ENCODE data around the gene PRSS33.

The PRSS33 gene

DNA sequence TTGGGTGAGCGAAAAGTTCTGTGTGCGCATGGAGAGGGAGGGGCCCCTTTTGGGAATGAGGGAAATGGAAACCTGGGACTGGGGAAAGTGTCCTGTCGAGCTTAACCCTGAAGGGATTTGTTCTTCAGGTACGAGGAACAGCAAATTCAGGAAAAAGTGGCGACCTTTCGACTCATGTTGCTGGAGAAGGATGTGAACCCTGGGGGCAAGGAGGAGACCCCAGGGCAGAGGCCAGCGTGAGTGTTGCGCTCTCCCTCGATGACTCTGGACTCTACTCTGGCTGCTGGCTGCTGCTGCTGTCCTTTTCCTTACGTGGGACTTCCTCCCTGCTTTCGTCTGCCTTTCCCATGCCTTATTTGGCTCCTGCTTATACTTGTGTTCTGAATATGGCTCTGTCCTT is 30.0 kb downstream of the PRSS33 start:
- no peak for DNase-seq

DNA sequence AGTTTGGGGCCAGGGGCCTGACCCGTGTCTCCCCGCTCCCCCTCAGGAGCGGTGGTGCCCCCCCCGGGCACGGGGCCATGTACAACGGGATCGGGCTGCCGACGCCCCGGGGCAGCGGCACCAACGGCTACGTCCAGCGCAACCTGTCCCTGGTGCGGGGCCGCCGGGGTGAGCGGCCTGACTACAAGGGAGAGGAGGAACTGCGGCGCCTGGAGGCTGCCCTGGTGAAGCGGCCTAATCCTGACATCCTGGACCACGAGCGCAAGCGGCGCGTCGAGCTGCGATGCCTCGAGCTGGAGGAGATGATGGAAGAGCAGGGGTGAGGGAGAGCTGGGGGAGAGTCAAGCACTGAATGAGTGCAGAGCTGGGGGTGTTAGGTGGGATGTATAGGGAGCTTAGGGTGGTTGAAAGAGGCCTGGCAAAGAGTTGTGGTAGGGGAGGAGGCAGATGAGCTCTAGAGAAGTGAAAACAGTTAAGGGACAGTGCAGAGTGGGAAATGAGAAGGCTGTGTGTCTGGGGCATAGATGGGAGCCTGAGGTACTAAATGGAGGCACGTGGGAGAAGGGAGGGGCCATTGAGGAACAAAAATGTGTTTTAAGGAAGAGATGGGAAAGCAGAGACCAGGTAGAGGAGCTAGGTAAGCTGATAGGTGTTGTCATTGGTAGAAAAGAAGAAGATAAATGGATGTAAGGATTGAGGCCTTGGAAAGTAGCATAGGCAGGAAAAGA is 30.9 kb downstream of the PRSS33 start:
- DNase-seq = no peak

DNA sequence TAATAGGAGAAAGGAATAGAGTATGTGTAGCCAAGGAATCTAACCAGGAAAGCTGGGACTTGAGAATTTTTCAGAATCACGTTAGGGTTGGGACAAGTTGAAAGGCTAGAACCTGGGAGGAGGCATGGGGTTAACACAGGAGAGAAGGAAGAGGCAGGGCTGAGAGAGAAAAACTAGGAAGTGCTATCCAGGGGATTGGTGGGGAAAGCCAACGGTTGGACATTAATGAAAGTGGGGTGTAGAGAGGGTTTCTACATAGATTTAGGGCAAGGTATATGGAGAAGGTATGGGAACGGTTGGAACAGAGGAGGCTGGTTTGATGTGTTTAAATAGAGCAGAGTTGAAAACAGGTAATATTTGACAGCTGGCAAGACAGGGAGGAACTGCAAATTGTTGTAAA is 32.2 kb downstream of the PRSS33 start:
- no peak for DNase-seq

DNA sequence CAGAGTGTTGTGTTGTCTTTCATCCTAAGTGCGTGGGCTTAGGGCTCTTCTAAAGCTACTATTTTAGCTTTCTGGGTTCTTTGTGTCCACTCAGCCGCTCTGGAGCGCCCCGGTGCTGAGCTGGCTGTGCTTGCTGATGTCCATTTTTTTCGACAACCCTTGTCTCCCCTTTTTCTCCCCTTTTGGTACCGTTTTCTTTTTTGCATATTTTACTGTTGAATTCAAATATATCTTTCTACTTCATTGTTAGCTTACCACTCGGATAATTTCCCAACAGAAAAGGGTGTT is 33.7 kb downstream of the PRSS33 start:
- no peak for DNase-seq

DNA sequence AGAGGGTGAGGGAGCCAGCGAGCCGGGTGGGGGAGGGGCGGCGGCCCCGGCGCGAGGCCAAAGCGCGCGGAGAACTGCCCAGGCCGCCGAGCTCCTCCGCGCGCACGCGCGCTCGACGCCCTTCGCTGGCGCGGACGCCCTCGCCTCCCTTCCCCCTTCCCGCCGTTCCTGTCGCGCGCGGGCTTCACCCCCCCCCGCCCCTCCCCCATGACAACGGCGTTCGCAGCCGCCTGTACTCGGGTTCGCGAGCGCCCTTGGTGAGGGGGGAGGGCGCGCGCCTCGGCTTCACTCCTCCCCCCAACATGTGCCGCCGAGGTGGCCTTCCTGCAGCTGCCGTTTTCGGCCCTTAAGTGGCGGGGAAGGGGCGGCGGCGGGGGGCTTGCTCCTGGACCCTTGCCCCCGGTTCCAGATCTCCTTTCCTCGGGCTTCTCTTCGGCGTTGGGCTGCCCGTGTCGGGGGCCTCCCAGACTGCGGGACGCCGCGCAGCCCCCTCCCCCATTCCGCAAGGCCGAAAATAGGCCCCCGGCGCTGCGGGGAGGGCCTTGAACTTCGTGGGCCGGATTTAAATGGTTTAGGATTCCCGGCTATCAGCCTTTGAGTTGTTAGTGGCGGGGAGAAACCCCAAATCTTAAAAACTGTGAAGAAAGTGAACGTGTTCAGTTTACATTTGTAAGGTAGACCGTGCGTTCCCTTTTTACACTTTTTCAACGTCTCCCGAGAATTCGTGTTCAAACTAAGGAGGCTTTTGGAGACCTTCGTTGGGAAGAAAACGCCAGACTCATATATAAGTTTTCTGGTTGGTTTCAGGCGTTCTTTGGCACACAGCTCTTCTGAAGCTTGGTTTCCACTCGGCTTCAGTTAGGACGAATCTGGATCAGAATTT is 34.3 kb downstream of the PRSS33 start:
- peak; percentile 58 for DNase-seq

DNA sequence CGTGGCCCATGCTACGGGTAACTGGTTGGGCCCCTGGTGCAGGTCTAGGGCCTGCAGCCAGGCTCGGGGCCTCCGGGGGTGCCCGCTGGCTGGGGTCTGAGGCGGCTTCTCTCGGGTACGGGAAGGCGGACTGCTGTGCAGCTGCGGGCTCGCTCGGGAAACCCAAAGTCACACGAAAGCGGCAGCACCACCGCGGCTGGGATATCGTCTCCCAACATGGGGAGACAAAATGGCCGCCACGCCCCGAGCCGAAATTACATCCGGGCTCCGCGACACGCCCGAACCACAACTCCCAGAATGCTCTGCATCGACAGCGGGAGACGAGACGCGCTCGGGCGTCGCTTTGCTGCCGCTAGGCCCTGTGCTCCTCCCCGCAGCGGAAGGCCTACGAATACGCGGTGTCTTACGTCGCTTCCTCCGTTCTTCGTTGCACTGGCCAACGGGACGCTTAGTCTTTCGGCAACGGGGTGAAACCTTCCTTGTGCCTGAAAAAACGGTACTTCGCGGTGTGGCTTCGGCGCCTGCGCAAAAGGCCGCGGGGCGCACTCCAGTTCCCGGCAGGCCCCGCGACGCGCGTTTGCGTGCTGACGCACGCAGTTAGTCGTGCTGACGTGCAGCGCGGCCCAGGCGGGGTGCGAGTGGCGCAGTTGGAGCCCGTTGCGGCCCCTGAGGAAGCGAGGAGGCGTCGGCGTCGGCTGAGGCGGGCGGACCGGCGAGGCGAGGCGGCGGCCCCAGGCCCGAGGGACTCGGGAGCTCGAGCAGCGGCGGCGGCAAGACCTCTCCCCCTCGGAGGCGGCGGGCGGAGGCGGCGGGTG is 35.1 kb downstream of the PRSS33 start, which contains the start of gene SRRM2:
SRRM2 (plus strand) TSS at position 604 of the 815 bp plus-strand sequence. CDS start 3,727 bp downstream, outside the sequence.
- peak; percentile 96 for DNase-seq

DNA sequence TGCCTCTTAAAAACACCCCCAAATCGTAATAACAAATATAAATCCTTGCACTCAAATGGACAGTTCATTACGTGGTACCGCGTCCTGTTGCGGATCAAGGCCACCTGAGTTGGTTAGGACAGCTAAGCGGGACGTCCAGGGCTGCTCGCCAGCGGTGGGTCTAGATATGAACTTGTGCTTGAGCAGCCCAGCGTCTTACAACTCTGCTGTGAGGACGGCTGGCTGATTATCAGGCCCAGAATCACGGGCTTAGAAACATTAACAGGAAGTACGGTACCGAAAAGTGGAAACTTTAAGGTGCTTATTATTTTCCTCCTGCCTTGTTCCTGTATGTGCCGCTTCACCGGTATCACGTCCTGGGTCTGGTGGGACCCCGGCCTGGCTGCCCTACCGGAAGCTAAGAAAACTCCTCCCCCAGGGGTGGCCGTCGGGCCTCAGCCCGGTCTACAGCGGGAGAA is 35.8 kb downstream of the PRSS33 start:
- peak; percentile 67 for DNase-seq

DNA sequence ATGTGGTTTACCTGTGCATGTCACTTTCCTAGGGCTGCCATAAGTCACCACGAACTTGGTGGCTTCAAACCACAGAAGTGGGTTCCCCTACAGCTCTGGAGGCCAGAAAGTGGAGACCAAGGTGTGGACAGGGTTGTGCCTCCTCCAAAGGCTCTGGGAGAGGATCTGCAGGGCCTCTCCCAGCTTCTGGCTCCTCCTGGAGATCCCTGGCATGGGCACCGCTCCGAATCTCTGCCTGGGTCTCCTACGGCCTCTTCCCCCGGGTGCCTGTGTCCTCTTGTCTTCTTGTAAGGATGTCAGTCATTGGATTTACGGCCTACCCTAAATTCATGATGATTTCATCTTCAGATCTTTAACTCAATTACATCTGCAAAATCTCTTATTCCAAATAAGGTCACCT is 37.4 kb downstream of the PRSS33 start:
- DNase-seq = no peak

DNA sequence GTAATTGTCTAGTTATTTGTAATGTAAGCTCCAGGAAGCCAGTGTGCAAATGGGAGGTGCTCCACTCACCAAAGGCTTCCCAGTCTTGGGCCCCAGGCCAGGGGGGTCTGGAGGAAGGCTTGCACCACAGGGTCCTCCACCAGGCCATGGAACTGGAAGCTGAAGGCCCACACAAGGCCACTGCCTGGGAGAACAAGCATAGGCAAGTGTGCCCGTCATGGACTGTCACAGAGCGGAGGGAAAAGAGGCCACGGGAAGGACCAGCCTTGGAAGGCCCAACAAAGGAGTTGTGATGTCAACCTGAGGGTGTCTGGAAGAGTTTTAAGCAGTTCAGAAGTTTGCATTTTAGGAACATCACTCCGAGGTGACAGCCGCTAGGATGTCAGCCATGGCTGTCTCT is 37.9 kb downstream of the PRSS33 start:
- no peak for DNase-seq

DNA sequence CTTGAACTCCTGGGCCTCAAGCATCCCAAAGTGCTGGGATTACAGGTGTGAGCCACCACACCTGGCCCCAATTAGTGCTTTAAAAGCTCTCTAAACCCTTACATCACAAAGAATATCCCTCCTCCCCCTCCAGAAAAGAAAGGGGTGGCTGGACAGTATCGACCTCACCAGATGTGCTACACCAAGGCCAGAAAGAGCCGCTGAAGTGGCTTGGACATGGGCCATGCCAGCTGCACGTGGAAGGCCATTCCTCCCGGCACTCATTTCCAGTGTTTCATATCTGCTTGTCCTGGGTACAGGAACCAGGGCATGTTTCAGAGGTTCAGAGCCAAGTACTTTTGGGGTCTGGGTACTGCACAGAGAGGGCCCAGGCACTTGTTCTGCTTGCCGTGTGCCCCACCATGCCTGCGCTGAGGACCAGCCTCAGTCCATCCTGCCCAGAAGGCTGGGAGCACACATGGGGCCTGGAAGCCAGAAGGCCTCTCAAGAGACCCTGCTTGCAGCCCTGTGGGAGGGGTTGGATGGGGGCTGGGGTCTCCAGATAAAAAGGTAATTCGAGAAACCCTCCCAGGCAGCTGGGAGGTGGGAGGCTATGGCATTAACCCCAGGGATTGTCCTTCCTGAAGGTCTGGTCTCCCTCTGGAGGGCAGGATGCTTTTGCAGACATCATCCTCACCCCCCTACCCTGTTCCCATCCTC is 38.5 kb downstream of the PRSS33 start:
- DNase-seq = no peak

DNA sequence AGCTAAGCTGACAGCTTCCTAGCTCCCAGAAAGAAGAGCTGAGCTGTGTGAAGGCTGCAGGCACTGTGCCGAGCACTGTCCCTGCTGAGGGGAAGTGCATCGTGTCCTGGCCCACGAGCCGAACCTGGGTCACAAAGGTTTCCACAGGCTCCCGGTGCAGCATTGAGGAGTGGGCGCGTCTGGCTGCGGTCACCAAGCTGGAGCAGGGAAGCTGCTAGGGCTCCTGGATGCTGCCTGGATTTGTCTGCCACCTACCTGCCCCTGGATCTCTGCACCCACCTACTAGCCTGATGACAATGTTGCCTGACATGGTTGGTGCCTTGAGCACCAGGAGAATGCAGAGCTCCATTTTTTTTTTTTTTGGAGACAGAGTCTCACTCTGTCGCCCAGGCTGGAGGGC is 41.4 kb downstream of the PRSS33 start:
- DNase-seq = no peak

DNA sequence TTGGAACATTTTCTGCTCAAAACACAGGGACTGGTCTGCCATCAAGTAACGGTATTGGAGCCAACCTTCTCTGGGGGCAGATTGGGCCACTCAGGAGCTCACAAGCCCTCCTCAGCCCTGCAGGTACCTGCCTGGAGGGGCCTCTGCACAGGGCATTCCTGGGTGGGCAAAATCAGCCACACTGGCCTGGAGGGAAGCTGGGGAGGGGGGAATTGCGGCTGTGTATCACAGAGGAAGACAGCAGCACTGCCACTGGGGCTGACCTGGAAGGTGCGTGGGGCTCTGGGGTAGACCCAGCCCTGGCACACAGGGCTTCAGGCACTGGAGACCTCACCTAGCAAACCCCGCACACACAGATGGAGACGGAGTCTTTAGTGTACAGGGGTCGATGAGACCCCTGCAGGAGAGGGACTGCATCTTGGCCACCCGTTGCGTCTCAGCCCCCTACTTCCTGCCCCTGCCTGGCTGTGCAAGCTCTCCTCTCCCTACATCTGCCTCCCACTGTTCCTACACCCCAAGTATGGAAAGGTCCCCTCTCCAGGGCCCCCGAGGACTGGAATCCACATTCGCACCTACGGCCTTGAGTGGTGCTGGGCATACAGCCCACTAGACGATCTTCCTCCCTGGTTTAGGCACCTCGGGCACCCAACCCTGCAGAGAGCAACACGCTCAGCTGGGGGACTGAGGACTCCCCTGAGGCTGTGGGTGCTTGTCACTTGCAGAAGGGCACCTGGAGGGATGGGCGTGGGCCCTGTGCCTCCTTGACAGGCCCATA is 42.1 kb downstream of the PRSS33 start:
- no peak for DNase-seq

DNA sequence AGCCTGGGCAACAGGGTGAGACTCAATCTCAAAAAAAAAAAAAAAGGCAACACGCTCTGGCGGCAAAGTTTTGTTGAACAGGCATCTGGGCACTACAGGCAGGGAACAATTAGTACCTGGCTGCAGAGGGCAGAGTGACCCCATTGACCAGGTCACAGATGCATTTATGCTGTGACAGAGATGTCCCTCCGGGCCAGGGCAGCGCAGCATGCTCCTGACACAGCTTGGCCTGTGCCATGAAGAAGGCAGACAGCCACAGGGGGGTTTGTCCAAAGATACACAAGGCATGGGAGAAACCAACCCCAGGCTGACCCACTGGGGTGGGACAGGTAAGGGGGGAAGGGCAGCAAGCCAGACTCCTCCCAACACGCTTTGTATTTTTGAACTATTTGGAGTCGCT is 42.6 kb downstream of the PRSS33 start:
- DNase-seq = no peak

DNA sequence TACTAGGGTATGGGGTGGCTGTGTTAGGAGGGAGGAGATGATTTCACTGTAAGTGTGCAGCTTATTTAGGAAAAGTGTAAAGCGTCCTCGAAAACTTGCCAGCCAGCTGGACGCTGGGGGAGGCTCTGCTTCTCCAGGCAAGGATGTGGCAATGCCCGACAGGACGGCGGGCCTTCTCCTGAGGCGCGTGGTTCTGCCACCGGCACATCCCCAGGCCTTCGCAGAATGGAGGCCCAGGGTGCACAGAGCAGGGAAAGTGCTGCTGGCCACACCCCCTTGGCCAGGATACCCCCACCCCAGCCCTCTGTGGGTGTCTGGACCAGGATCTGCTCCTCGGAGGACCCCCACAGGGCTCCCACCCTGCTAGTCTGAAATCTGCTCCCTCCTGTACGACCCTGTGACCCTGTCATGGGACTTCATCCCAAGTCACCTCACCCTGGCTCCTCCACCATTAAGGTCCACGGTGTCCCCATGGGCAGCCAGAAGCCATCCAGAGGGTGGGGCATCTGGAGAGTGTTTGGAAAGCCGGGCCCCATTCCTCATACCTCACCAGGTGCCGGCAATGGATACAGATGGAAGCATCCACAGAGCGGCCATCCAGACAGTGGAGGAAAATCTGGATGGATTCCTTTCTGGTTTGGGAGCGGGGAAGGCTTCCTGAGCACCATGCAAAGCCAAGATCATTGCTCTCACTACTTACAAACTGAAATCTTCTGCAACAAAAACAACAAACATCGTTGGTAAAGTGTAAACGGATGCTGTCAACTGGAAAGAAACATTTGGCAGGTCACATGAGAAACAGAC is 44.2 kb downstream of the PRSS33 start:
- no peak for DNase-seq

DNA sequence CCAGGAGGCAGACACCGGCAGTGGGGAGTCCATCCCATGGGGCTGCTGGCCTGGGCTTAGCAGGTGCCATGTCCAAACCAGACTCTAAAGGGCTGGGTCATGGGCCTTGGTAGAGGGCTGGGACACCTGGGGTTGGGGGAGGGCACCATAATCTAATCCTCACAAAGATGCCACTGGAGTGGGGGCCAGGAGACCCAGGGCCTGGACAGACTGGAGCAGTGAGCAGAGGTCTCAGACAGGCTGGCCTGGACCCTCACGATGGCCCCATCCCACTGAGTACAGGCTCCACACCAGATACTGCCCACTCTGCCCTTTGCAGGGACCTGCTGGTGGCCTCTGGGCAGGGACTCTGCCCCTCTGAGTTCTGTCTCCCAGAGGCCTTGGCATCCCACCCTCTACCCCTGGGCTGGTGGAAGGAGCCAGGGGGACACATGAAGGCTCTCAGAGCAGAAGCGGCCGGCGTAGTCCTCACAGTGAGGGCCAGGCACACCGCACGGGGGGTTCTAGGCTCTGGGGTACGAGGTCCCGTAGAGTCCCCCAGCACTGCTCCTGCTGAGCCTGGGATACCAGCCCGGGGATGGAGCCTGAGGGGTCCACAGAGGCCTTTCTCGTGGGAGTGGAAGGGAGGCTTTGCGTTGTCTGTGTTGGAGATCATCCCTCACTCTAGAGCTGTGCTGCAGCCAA is 44.9 kb downstream of the PRSS33 start:
- DNase-seq = no peak

DNA sequence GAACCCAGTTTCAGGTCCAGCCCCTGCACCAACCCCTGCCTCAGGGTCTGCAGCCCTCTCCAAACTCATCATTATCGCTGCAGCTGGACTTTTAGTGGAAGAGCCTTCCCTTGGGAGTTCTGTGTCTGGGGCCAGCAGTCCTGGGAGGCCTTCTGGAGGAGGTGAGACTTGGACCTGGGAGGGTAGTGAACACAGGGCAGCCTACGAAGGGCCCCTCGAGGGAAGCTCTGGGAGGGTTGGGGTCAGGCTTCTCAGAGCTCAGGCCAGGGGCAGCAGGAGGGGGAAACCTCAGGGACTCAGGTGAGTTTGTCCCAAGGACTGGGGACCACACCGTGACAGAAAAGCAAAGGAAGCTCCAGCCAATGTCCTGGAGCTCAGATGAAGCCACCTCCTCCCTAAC is 46.2 kb downstream of the PRSS33 start:
- DNase-seq = no peak

DNA sequence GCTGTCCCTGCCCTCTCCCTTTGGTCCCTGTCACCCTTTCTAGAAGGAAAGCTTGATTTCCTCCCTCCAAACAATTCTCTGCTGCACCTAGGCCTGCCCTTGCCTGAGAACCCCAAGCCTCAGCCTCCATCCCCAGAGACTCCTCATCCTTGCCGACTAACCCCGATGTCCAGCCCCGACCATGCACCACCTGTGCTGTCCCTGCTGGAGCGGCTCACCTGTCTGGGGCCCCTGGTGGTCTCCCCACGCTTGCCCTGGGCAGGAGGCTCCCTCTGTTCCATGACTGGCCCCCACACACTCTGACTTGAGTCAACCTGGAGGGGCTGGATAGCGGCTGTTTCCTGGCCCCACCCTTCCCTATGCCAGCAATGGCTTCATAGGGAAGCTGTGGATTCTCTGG is 46.9 kb downstream of the PRSS33 start:
- no peak for DNase-seq

DNA sequence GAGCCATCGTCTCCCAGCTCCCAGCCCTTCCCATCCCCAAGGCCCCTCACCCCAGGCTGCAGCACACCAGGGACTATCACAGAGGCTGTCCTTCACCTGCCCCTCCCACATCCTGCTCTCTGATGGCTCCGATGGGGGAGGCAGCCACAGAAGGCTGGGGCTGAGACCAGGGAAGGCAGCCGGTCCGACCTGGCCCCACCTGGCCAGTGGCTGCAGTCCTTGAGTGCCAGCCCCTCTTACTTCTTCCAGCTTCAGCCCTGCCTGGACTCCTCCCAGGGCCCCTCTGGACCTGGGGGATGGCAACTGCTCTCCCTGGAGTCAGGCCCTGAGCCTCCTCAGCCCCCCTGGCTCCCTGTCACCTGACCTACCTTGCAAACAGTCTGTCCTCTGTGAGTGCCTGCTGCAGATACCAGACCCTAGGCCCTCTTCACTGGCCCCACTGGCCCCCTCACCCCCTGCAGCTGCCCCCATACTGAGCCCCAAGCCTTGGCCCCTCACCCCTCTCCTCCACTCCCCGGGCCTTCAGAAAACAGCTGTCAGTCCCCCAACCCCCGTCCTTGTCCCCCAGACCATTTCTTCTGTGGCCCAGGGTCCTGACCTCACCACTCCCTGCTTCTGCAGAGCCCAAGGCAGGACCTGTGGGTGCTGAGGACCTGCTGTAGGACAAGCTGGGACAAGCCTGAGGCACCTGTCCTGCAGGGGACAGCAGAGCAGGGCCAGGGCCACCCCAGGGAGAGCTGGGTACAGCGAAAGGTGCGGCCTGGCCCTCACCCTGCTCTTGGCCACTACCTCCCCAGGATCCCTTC is 47.5 kb downstream of the PRSS33 start:
- DNase-seq = no peak

DNA sequence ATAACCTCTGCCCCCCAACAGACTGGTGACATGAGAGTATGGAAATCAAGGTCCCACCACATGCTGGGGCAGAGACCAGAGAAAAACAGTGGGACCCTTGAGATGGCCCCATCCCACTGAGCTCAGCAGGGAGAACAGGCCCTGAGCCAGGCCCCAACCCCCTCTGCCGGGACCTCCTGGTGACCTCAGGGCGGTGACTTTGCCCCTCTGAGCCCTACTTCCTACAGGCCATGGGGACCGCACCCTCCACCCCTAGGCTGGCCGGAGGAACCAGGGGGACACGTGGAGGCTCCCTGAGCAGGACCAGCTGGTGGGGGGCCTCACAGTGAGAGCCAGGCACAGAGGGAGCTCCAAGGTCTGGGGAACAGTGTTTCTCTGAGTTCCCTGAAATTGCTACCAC is 48.7 kb downstream of the PRSS33 start:
- no peak for DNase-seq
